C4-2B (cell line): ENCODE data around the gene RNASEH2A.

Source experiments
- H3K27ac ChIP-seq: fragments of 450-650 bp; 2 replicates; pipeline ENCODE4 v1.5.1; 2017
- CTCF ChIP-seq: fragments of 450-650 bp; conservative IDR thresholded peaks from 2 replicates; pipeline ENCODE4 v1.5.1; 2017; ENCODE audit warnings: mild to moderate bottlenecking
- ZFX ChIP-seq: fragments of 450-650 bp; IDR thresholded peaks from 2 replicates; pipeline ENCODE4 v1.6.1; 2017

Gene RNASEH2A

GRCh38 chr19:12792051-12792852 lies 14.1 kb upstream of the RNASEH2A start:
- peak overlapping the region; percentile 96 for H3K27ac ChIP-seq

GRCh38 chr19:12792853-12793289 lies 13.5 kb upstream of the RNASEH2A start:
- H3K27ac ChIP-seq: peak overlapping the region; percentile 96
- no peak for TF ChIP-seq ZFX

More at GRCh38 chr19:12792051-12792852, 14.1 kb upstream of the RNASEH2A start:
- TF ChIP-seq ZFX: no peak; the same call in 1 of the 2 replicates
- TF ChIP-seq CTCF: no peak

DNA sequence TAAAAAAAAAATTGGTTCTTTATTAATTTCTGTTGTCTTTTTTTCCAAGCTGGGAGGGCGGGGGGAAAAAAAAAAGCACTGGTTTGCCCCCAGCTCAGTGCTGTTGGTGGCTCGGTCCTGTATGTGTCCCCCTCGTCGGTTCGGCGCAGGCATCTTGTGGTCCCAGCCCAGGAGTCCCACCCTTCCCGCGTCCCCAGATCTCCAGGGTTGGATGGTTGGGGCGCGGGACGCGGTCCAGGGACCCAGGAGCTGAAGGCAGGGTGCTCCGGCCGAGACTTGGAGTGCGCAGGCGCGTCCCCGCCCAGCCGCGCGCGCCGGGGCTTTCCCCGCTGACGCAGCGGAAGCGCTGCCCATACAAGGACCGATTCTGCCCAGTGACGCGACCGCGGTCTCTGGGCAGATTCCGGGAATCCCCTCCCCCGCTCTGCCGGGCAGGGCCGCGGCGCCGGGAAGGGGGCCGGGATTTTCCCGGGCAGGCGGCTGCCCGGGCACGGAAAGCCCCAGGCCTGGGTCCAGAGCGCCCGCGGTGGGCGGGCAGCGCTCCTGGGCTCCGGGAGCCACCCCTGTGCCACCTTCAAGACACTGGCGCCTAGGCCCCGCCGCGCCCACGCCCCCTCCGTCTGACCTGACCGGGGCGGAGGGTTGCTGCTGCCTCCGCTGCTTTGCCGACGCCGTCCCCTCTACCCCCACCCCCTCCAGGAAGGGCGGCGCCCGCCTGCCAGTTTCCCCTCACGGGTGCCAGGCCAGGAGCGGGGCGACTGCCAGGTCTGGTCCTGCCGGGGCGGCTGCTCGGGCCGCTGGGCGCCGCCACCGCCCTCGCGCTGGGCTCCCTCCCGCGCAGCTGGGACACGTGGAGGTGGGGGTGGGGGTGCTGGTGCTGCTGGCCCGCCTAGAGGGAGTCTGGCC lies 12.8 kb upstream of the RNASEH2A start:
- no peak for TF ChIP-seq CTCF
- peak; percentile 8; the same call in 1 of the 2 replicates for TF ChIP-seq ZFX
- H3K27ac ChIP-seq: peak overlapping the region; percentile 96

DNA sequence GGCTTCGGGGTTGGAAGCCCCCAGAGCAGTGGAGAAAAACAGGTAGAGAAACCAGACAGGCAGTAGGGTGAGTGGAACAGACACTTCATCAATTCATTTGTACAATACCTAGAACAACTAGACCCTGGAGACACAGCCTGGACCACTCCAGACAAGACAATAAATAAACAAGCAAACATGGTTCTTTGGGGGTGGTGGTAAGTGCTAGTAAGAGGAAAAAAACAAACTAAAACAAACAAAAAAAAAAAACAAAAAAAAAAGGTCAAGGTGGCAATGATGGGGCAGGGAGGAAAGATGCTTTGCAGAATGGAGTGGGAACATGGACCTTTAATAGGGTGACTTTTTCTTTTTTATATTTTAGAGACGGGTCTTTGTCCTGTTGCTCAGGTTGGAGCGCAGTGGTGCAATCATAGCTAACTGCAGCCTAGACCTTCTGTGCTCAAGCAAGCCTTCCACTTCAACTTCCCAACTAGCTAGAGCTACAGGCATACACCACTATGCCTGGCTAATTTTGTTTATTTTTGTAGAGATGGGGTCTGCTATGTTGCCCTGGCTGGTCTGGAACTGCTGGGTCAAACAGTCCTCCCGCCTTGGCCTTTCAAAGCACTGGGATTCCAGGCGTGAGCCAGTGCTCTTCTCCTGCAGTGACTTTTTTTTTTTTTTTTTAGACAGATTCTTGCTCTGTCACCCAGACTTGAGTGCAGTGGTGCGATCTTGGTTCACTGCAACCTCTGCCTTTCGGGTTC lies 12.0 kb upstream of the RNASEH2A start:
- no peak for TF ChIP-seq ZFX
- TF ChIP-seq CTCF: no peak
- H3K27ac ChIP-seq: peak overlapping the region; percentile 96

DNA sequence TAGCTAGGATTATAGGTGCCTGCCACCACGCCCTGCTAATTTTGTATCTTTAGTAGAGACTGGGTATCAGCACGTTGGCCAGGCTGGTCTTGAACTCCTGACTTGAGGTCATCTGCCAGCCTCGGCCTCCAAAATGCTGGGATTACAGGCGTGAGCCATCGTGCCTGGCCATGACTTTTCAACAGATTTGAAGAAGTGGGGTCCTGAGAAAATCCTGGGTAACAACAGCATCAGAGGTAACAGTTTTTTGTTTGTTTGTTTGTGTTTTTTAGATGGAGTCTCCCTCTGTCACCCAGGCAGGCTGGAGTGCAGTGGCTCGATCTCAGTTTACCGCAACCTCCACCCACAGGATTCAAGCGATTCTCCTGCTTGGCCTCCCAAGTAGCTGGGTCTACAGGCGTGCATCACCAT lies 11.4 kb upstream of the RNASEH2A start:
- peak overlapping the region; percentile 96 for H3K27ac ChIP-seq
- TF ChIP-seq ZFX: no peak
- TF ChIP-seq CTCF: no peak

- peak overlapping the region; percentile 33 for H3K27ac ChIP-seq
- peak; percentile 96 for TF ChIP-seq CTCF
- TF ChIP-seq ZFX: no peak
Observed at GRCh38 chr19:12796146-12797071, 10.0 kb upstream of the RNASEH2A start.
